Kidney (tissue), 14 donors: ENCODE data around the gene ADAMTSL2. TPM values are rescaled to one million over a fixed set of nuclear protein-coding genes. Genes with fewer than 3 reads are reported as not detected.

Experiments
- DNase-seq, 5 donors: peaks; one replicate each; pipeline ENCODE4 v3.0.0-alpha.2; 2013 to 2020
- FAIRE-seq: peaks from 2 replicates; lab custom pipeline; 2012; peaks lifted over from hg19 to GRCh38; lab: Jason Lieb, UNC
- H3K27ac ChIP-seq, 2 donors: one replicate each; pipeline ENCODE4 v1.7.0; 2013; ENCODE audit warnings: low read depth in 2 of 2, low read length in 2 of 2, inconsistent platforms in 1 of 2
- H3K27me3 ChIP-seq: one replicate; pipeline ENCODE4 v1.7.1; 2013; ENCODE audit warnings: low read length, inconsistent platforms; ENCODE audit not compliant: control insufficient read depth, insufficient read depth
- H3K36me3 ChIP-seq, 3 donors: one replicate each; pipeline versions ENCODE4 v1.7.0 to v1.7.1; 2013; ENCODE audit warnings: low read length in 3 of 3, control low read depth in 1 of 3, inconsistent platforms in 1 of 3; ENCODE audit not compliant: insufficient read depth in 3 of 3, control insufficient read depth in 2 of 3
- H3K4me1 ChIP-seq, 3 donors: one replicate each; pipeline versions ENCODE4 v1.7.0 to v1.7.1; 2013; ENCODE audit warnings: low read length in 3 of 3, inconsistent platforms in 1 of 3, low read depth in 1 of 3; ENCODE audit not compliant: control insufficient read depth in 2 of 3, insufficient read depth in 2 of 3
- H3K4me3 ChIP-seq, 3 donors: one replicate each; pipeline versions ENCODE4 v1.7.0 to v1.8.1; 2013; ENCODE audit warnings: low read length in 3 of 3, control low read depth in 1 of 3, inconsistent platforms in 1 of 3
- H3K9ac ChIP-seq, 3 donors: one replicate each; pipeline versions ENCODE4 v1.7.0 to v1.7.1; 2013; ENCODE audit warnings: low read length in 3 of 3, control low read depth in 1 of 3, inconsistent platforms in 1 of 3
- H3K9me3 ChIP-seq, 3 donors: one replicate each; pipeline versions ENCODE4 v1.7.0 to v1.7.1; 2013; ENCODE audit warnings: low read length in 3 of 3, control low read depth in 1 of 3, inconsistent platforms in 1 of 3; ENCODE audit not compliant: control insufficient read depth in 2 of 3, insufficient read depth in 1 of 3
- CTCF ChIP-seq: IDR thresholded peaks from 3 replicates; pipeline ENCODE4 v1.5.1; 2012; ENCODE audit warnings: mild to moderate bottlenecking, moderate library complexity, borderline replicate concordance; ENCODE audit not compliant: insufficient read depth; ENCODE audit errors: extremely low read depth
- intact Hi-C: fragments of 100-400 bp; cut with DNase I; formaldehyde crosslinking; loops from one replicate; pipeline ENCODE4 v1.11.1; 2022
- polyA plus RNA-seq: library from polyadenylated mRNA; stranded (reverse); fragments of 350-450 nt; fragmentation: Illumina TruSeq; extraction: RNeasy Lipid Tissue Mini Kit (QIAGEN cat#74804); gene quantifications from one replicate; pipeline ENCODE4 v1.2.3, GENCODE V29; 2014; ENCODE audit warnings: low read depth, low replicate concordance; ENCODE audit not compliant: insufficient read depth
- total RNA-seq: library from RNA; stranded (reverse); fragmentation: NEBNext Ultra II Directional; extraction: Animal tissue kit (Norgen Biotek cat#: 25700); gene quantifications from one replicate; pipeline ENCODE4 v1.2.1, GENCODE V29; 2021
- donor health status: control.
- donor health status: control.
- donor health status: control.
- donor health status: control.
- donor health status: control.
- donor health status: DM: yes; HTN: yes; CAD: no.
- donor health status: Normal renal cell carcinoma (clear cell type).

The ADAMTSL2 gene
- total and polyA plus RNA-seq, 2 donors from 2014 or later, result 20.0 to 32.1 TPM

- no peak for TF ChIP-seq CTCF
- no peak overlapping the region for H3K9ac ChIP-seq
- intact Hi-C loops, result no loop called here
- peak overlapping the region in 1 of 2 donors; percentile 32 for H3K27ac ChIP-seq
- no peak overlapping the region for H3K4me3 ChIP-seq
- FAIRE-seq (no peak), DNase-seq (peak in 4 of 5 donors; percentile 51 to 76 (median 64))
- H3K36me3 ChIP-seq, result no peaks in the 10 kb centered on the region
- H3K9me3 ChIP-seq, result no peaks in the 10 kb centered on the region
- no peaks in the 10 kb centered on the region for H3K27me3 ChIP-seq
- H3K4me1 ChIP-seq, result peaks cover 5 to 38% (median 18%) of the 10 kb centered on the region in 3 donors
These were observed 7.7 kb upstream of the ADAMTSL2 start for GRCh38 chr9:133526721-133527321.

GRCh38 chr9:133527444-133527920 is 7.0 kb upstream of the ADAMTSL2 start:
- Histone ChIP-seq H3K27me3 (no peaks in the 10 kb centered on the region), H3K9me3 (no peaks in the 10 kb centered on the region), H3K36me3 (no peaks in the 10 kb centered on the region), H3K4me1 (peaks cover 5 to 36% (median 18%) of the 10 kb centered on the region in 3 donors), H3K4me3 (no peak overlapping the region), H3K27ac (peak overlapping the region in 1 of 2 donors; percentile 32), H3K9ac (no peak overlapping the region)
- DNase-seq (peak; percentile 78 to 91 (median 85)), FAIRE-seq (no peak)
- intact Hi-C loops, result no loop called here
- no peak for TF ChIP-seq CTCF

- no peak for FAIRE-seq
- peak overlapping the region in 1 of 2 donors; percentile 51 for H3K27ac ChIP-seq
- H3K4me3 ChIP-seq, result no peak overlapping the region
These were observed 6.3 kb upstream of the ADAMTSL2 start for GRCh38 chr9:133528001-133528875.

More at GRCh38 chr9:133528001-133528875, 6.3 kb upstream of the ADAMTSL2 start:
- no peak overlapping the region for H3K9ac ChIP-seq
- TF ChIP-seq CTCF, result no peak
- H3K4me1 ChIP-seq, result peaks cover 5 to 42% (median 23%) of the 10 kb centered on the region in 3 donors
- no peaks in the 10 kb centered on the region for H3K36me3 ChIP-seq
- intact Hi-C loops, result no loop called here
- peak in 2 of 5 donors; percentile 38 to 50 for DNase-seq
- H3K27me3 ChIP-seq, result no peaks in the 10 kb centered on the region
- H3K9me3 ChIP-seq, result no peaks in the 10 kb centered on the region
